K562 (cell line): Measurements from ENCODE around the gene ABCC5. TPM values are rescaled to one million over a fixed set of nuclear protein-coding genes. Genes with fewer than 3 reads are reported as not detected.
A peak's percentile ranks its signal among the peaks of the same experiment; 100 is the strongest.

Experiments used
- CBX3 ChIP-seq, 2 experiments: IDR thresholded peaks; 1 replicate in 1 of 2; 2 replicates in 1 of 2; pipeline ENCODE4 v1.6.1; 2012; ENCODE audit warnings: inconsistent platforms in 2 of 2, low read length in 2 of 2, borderline replicate concordance in 1 of 2, control low read depth in 1 of 2
- ETV6 ChIP-seq, 3 experiments: fragments of 150-350 bp in 1 of 3; sonication (generic) in 1 of 3; formaldehyde crosslinking in 1 of 3; IDR thresholded peaks; 2 replicates each; pipeline versions ENCODE4 v1.6.1 to v1.8.0; 2014 to 2022; ENCODE audit warnings: borderline replicate concordance in 2 of 3, low read depth in 2 of 3, antibody characterized with exemption in 1 of 3, low read length in 1 of 3, mild to moderate bottlenecking in 1 of 3, missing genetic modification reagents in 1 of 3
- JUN ChIP-seq, 2 experiments: sonication (generic) in 1 of 2; formaldehyde crosslinking in 1 of 2; IDR thresholded peaks; 2 replicates each; pipeline versions ENCODE4 v1.6.1 to v1.8.0; 2012 to 2022; ENCODE audit warnings: borderline replicate concordance in 2 of 2, mild to moderate bottlenecking in 2 of 2, improper control_type of control experiment in 1 of 2, low read depth in 1 of 2, low read length in 1 of 2, missing genetic modification reagents in 1 of 2
- MAFF ChIP-seq: IDR thresholded peaks from 2 replicates; pipeline ENCODE4 v1.6.1; 2012; ENCODE audit warnings: low read length, improper control_type of control experiment
- NFRKB ChIP-seq: fragments of 450-650 bp; IDR thresholded peaks from 2 replicates; pipeline ENCODE4 v1.6.1; 2016; ENCODE audit warnings: low read depth
- PHF21A ChIP-seq: fragments of 450-650 bp; IDR thresholded peaks from 2 replicates; pipeline ENCODE4 v1.6.1; 2017; ENCODE audit warnings: low read depth, borderline replicate concordance
- POLR2H ChIP-seq: IDR thresholded peaks from 2 replicates; pipeline ENCODE4 v1.6.1; 2016; ENCODE audit warnings: missing genetic modification characterization, low read depth, mild to moderate bottlenecking, control low read depth, missing compliant biosample characterization, moderate library complexity
- PTRF ChIP-seq: fragments of 450-650 bp; IDR thresholded peaks from 2 replicates; pipeline ENCODE4 v1.6.1; 2016; ENCODE audit warnings: mild to moderate bottlenecking, missing genetic modification characterization, missing compliant biosample characterization
- SMARCA4 ChIP-seq: fragments of 450-650 bp; IDR thresholded peaks from 2 replicates; pipeline ENCODE4 v1.6.1; 2016
- SMARCC2 ChIP-seq: fragments of 450-650 bp; IDR thresholded peaks from 2 replicates; pipeline ENCODE4 v1.6.1; 2017; ENCODE audit warnings: antibody characterized with exemption, moderate library complexity, mild to moderate bottlenecking, low read depth
- SOX6 ChIP-seq: fragments of 450-650 bp; IDR thresholded peaks from 2 replicates; pipeline ENCODE4 v1.6.1; 2014; ENCODE audit warnings: mild to moderate bottlenecking
- TRIM25 ChIP-seq: fragments of 450-650 bp; IDR thresholded peaks from 2 replicates; pipeline ENCODE4 v1.7.0; 2016; ENCODE audit warnings: borderline replicate concordance
- ZNF121 ChIP-seq: sonication (generic); formaldehyde crosslinking; conservative IDR thresholded peaks from 2 replicates; pipeline ENCODE4 v1.8.0; 2022; ENCODE audit warnings: missing genetic modification reagents
- ZNF41 ChIP-seq: fragments of 250-450 bp; sonication (Bioruptor Pico); conservative IDR thresholded peaks from 2 replicates; pipeline ENCODE4 v1.4.0; 2020; ENCODE audit warnings: mild to moderate bottlenecking
- polyA plus RNA-seq, 8 experiments: library from polyadenylated mRNA; depleted of rRNA in 4 of 8; stranded (reverse) in 5 of 8; unstranded in 3 of 8; fragments of >200 nt; fragmentation: Nextera tagmentation in 2 of 8; fragmentation: Illumina TruSeq in 1 of 8; extraction: Ambion mirVana in 2 of 8; extraction: Trizol in 1 of 8; gene quantifications; 2 replicates each; pipeline versions ENCODE4 v1.2.1 to v1.2.3, GENCODE V29; 2011 to 2014; ENCODE audit warnings: inconsistent platforms in 1 of 8, missing spikeins in 1 of 8
- total RNA-seq, 7 experiments: library from RNA; depleted of rRNA in 6 of 7; stranded (reverse); fragments of >200 nt in 6 of 7; fragmentation: Illumina TruSeq in 2 of 7; extraction: Trizol in 2 of 7; gene quantifications; 2 replicates each; pipeline versions ENCODE4 v1.2.1 to v1.2.3, GENCODE V29; 2011 to 2021; ENCODE audit warnings: low replicate concordance in 1 of 7

ABCC5 gene
- total and polyA plus RNA-seq, 9 of the 15 experiments (the other 6 are each of a cell fraction or from before 2014, with no cell fraction given), result 22.0 to 53.0 (median 41.9) TPM

- 0 out of 2 replicates have a peak, but pooled peaks have one; percentile 36 for TF ChIP-seq TRIM25
- peak; percentile 94 for TF ChIP-seq ZNF121 (CRISPR knock-in tag)
- peak; percentile 99 for TF ChIP-seq MAFF
- peak; percentile 48; the same call in 1 of the 2 replicates for TF ChIP-seq POLR2H
- TF ChIP-seq ZNF41, result no peak
- TF ChIP-seq ETV6 (IDR thresholded peaks at IDR 0.05; ENCODE audit: borderline replicate concordance in 1 of 2, low read depth in 2 of 2, low read length in 1 of 2), result no peak
- no peak for TF ChIP-seq ETV6 (CRISPR knock-in tag; IDR thresholded peaks at IDR 0.05; ENCODE audit: borderline replicate concordance)
- peak; percentile 51; the same call in 1 of the 2 replicates for TF ChIP-seq PTRF
- peak; percentile 77 for TF ChIP-seq SOX6
- peak; percentile 88 for TF ChIP-seq SMARCA4
- peak; percentile 68 for TF ChIP-seq JUN (IDR thresholded peaks at IDR 0.05; ENCODE audit: borderline replicate concordance, low read depth, low read length)
- no peak; the same call in 1 of the 2 replicates for TF ChIP-seq JUN (CRISPR knock-in tag; IDR thresholded peaks at IDR 0.05; ENCODE audit: borderline replicate concordance)
- peak; percentile 64; the same call in 1 of the 2 replicates for TF ChIP-seq SMARCC2
- no peak for TF ChIP-seq PHF21A
- peak in 1 of 2 experiments; percentile 71; a peak in 1 of 3 replicates for TF ChIP-seq CBX3 (IDR thresholded peaks at IDR 0.05; ENCODE audit: borderline replicate concordance in 1 of 2, low read length in 2 of 2)
- TF ChIP-seq NFRKB, result peak; percentile 94
Measured at GRCh38 chr3:183975981-183976662, 41.6 kb downstream of the ABCC5 start (continued).
